IMR-90 (cell line): ENCODE data around the gene ADAT1. TPM values are rescaled to one million over a fixed set of nuclear protein-coding genes. Genes with fewer than 3 reads are reported as not detected.

Experiments
- ATAC-seq: fragments of 200-7000 bp; cut with Tn5 transposase; 2 replicates; pipeline ENCODE4 v1.9.1; 2020; ENCODE audit warnings: low read depth, mild to moderate bottlenecking, moderate library complexity
- BruUV-seq: library from RNA; stranded (reverse); fragments of 400-500 nt; replicated peaks from 2 replicates; lab custom pipeline; 2021; lab: Mats Ljungman, UMichigan
- CTCF ChIA-PET: fragments of 300-600 bp; formaldehyde crosslinking; extraction: SDS; loops from one replicate; lab custom pipeline; 2021; ENCODE audit warnings: antibody characterized with exemption; lab: Yijun Ruan, JAX
- POLR2A ChIA-PET: fragments of 300-600 bp; sonication (Branson Sonifier 250); formaldehyde crosslinking; loops from one replicate; lab custom pipeline; 2022; ENCODE audit warnings: antibody characterized with exemption; ENCODE audit not compliant: unreplicated experiment; lab: Charles Lee
- DNase-seq: peaks from one replicate; pipeline ENCODE4 v3.0.0; 2013
- H2AFZ ChIP-seq: replicated peaks from 2 replicates; pipeline ENCODE3; 2013; ENCODE audit warnings: low read length, mild to moderate bottlenecking; ENCODE audit not compliant: poor library complexity
- H2AK5ac ChIP-seq: 2 replicates; pipeline ENCODE4 v1.6.1; 2013; ENCODE audit warnings: low read depth, low read length, inconsistent platforms
- H2AK9ac ChIP-seq: replicated peaks from 2 replicates; pipeline ENCODE3; 2013; ENCODE audit warnings: mild to moderate bottlenecking, low read depth, low read length, moderate library complexity; ENCODE audit not compliant: poor library complexity
- H2BK120ac ChIP-seq: 2 replicates; pipeline ENCODE4 v1.6.1; 2013; ENCODE audit warnings: low read depth, low read length, inconsistent platforms
- H2BK15ac ChIP-seq: 3 replicates; pipeline ENCODE4 v1.6.1; 2013; ENCODE audit warnings: low read depth, low read length, inconsistent platforms
- H2BK20ac ChIP-seq: 2 replicates; pipeline ENCODE4 v1.6.1; 2013; ENCODE audit warnings: low read depth, mild to moderate bottlenecking, inconsistent platforms, low read length, moderate library complexity
- H2BK5ac ChIP-seq: 2 replicates; pipeline ENCODE4 v1.6.1; 2013; ENCODE audit warnings: mild to moderate bottlenecking, low read depth, low read length, inconsistent platforms; ENCODE audit not compliant: poor library complexity, severe bottlenecking
- H3K14ac ChIP-seq: replicated peaks from 2 replicates; pipeline ENCODE4 v1.6.1; 2013; ENCODE audit warnings: low read depth, low read length, inconsistent platforms
- H3K18ac ChIP-seq: 2 replicates; pipeline ENCODE4 v1.6.1; 2013; ENCODE audit warnings: low read depth, low read length, control low read depth
- H3K23ac ChIP-seq: 2 replicates; pipeline ENCODE4 v1.6.1; 2013; ENCODE audit warnings: low read depth, low read length, inconsistent platforms
- H3K27ac ChIP-seq: 2 replicates; pipeline ENCODE4 v1.5.1; 2013; ENCODE audit warnings: mild to moderate bottlenecking, control low read depth, low read length; ENCODE audit not compliant: insufficient read depth
- H3K27me3 ChIP-seq: 2 replicates; pipeline ENCODE4 v1.6.1; 2013; ENCODE audit warnings: low read length; ENCODE audit not compliant: control insufficient read depth, insufficient read depth
- H3K36me3 ChIP-seq: 2 replicates; pipeline ENCODE4 v1.6.1; 2013; ENCODE audit warnings: low read length, mixed read lengths; ENCODE audit not compliant: control insufficient read depth, insufficient read depth
- H3K4ac ChIP-seq: 2 replicates; pipeline ENCODE4 v1.6.1; 2013; ENCODE audit warnings: low read depth, low read length, inconsistent platforms
- H3K4me1 ChIP-seq: 2 replicates; pipeline ENCODE4 v1.6.1; 2013; ENCODE audit warnings: low read length, mixed read lengths; ENCODE audit not compliant: control insufficient read depth, insufficient read depth
- H3K4me2 ChIP-seq: 2 replicates; pipeline ENCODE4 v1.6.1; 2013; ENCODE audit warnings: low read depth, mild to moderate bottlenecking, control low read depth, low read length, moderate library complexity
- H3K4me3 ChIP-seq: 2 replicates; pipeline ENCODE4 v1.5.1; 2013; ENCODE audit warnings: low read depth, mild to moderate bottlenecking, control low read depth, low read length, moderate library complexity; ENCODE audit not compliant: insufficient read depth
- H3K56ac ChIP-seq: 2 replicates; pipeline ENCODE4 v1.6.1; 2013; ENCODE audit warnings: low read length, inconsistent platforms; ENCODE audit not compliant: insufficient read depth; ENCODE audit errors: extremely low read depth
- H3K79me1 ChIP-seq, 2 experiments: 2 replicates each; pipeline ENCODE4 v1.6.1; 2013; ENCODE audit warnings: low read length in 2 of 2, inconsistent platforms in 1 of 2, low read depth in 1 of 2
- H3K9ac ChIP-seq: 2 replicates; pipeline ENCODE4 v1.6.1; 2013; ENCODE audit warnings: low read depth, low read length, control low read depth
- H3K9me1 ChIP-seq: 2 replicates; pipeline ENCODE4 v1.6.1; 2013; ENCODE audit warnings: low read length, inconsistent platforms; ENCODE audit not compliant: insufficient read depth
- H3K9me3 ChIP-seq: 2 replicates; pipeline ENCODE4 v1.6.1; 2013; ENCODE audit warnings: low read length; ENCODE audit not compliant: control insufficient read depth, insufficient read depth
- H4K20me1 ChIP-seq: 2 replicates; pipeline ENCODE4 v1.6.1; 2013; ENCODE audit warnings: low read length, inconsistent platforms; ENCODE audit not compliant: insufficient read depth
- H4K5ac ChIP-seq: 2 replicates; pipeline ENCODE4 v1.6.1; 2013; ENCODE audit warnings: mild to moderate bottlenecking, low read depth, low read length, control low read depth
- H4K8ac ChIP-seq, 2 experiments: 2 replicates each; pipeline ENCODE4 v1.6.1; 2013; ENCODE audit warnings: low read depth in 2 of 2, low read length in 2 of 2, control low read depth in 1 of 2, inconsistent platforms in 1 of 2
- H4K91ac ChIP-seq: 2 replicates; pipeline ENCODE4 v1.6.1; 2013; ENCODE audit warnings: low read depth, low read length, inconsistent platforms; ENCODE audit not compliant: insufficient read depth
- BHLHE40 ChIP-seq: fragments of 150-350 bp; IDR thresholded peaks from 2 replicates; pipeline ENCODE4 v1.6.1; 2016; ENCODE audit warnings: mild to moderate bottlenecking, low read depth, low read length
- CEBPB ChIP-seq: IDR thresholded peaks from 2 replicates; pipeline ENCODE4 v1.6.1; 2012; ENCODE audit warnings: low read depth, low read length, improper control_type of control experiment
- CHD1 ChIP-seq: IDR thresholded peaks from 2 replicates; pipeline ENCODE4 v1.6.1; 2012; ENCODE audit warnings: low read depth, low read length, improper control_type of control experiment
- ELK1 ChIP-seq: fragments of 150-350 bp; IDR thresholded peaks from 2 replicates; pipeline ENCODE4 v1.6.1; 2016; ENCODE audit warnings: low read depth, mild to moderate bottlenecking, low read length, moderate library complexity, borderline replicate concordance
- FOS ChIP-seq: fragments of 150-350 bp; IDR thresholded peaks from 2 replicates; pipeline ENCODE4 v1.6.1; 2016; ENCODE audit warnings: low read depth, low read length
- MAFK ChIP-seq: IDR thresholded peaks from 2 replicates; pipeline ENCODE4 v1.6.1; 2012; ENCODE audit warnings: low read depth, low read length, improper control_type of control experiment
- POLR2A ChIP-seq: IDR thresholded peaks from 2 replicates; pipeline ENCODE4 v1.6.1; 2012; ENCODE audit warnings: mild to moderate bottlenecking, low read depth, low read length
- RCOR1 ChIP-seq: IDR thresholded peaks from 2 replicates; pipeline ENCODE4 v1.6.1; 2012; ENCODE audit warnings: mild to moderate bottlenecking, low read length, improper control_type of control experiment; ENCODE audit not compliant: insufficient replicate concordance
- RFX5 ChIP-seq: IDR thresholded peaks from 2 replicates; pipeline ENCODE4 v1.8.0; 2012; ENCODE audit warnings: low read depth, mild to moderate bottlenecking, low read length, moderate library complexity
- USF2 ChIP-seq: fragments of 150-350 bp; IDR thresholded peaks from 2 replicates; pipeline ENCODE4 v1.6.1; 2017; ENCODE audit warnings: mild to moderate bottlenecking, antibody characterized with exemption, low read length, low read depth
- WGBS, 2 experiments: methylation state at CpG; one replicate each; pipeline versions ENCODE4 v1.1.5 to v1.1.7; 2013; ENCODE audit warnings: missing lambda C conversion rate in 2 of 2; ENCODE audit not compliant: insufficient read length in 1 of 2; ENCODE audit errors: extremely low coverage in 2 of 2; 5-methylcytosine and 5-hydroxymethylcytosine counted together
- dilution Hi-C: fragments of 300-500 bp; cut with HindIII; formaldehyde crosslinking; loops from one replicate; pipeline ENCODE4 v1.14.3; 2018; ENCODE audit warnings: low sequenced_read_pairs; ENCODE audit not compliant: unreplicated experiment
- in situ Hi-C: fragments of 300-500 bp; cut with MboI; formaldehyde crosslinking; loops from 3 replicates; pipeline ENCODE4 v1.14.3; 2019; ENCODE audit warnings: low sequenced_read_pairs, inconsistent platforms, mixed read lengths
- intact Hi-C: fragments of 100-400 bp; cut with micrococcal nuclease; formaldehyde crosslinking; loops from 2 replicates; pipeline ENCODE4 v1.10.0; 2022
- polyA plus RNA-seq, 3 experiments: library from polyadenylated mRNA; depleted of rRNA; stranded (reverse); fragments of >200 nt; gene quantifications; 2 replicates each; pipeline ENCODE4 v1.2.3, GENCODE V29; 2012; ENCODE audit warnings: low replicate concordance in 1 of 3
- total RNA-seq: library from RNA; depleted of rRNA; stranded (reverse); fragments of >200 nt; gene quantifications from 2 replicates; pipeline ENCODE4 v1.2.3, GENCODE V29; 2012

The ADAT1 gene
- total and polyA plus RNA-seq, 2 of the 4 experiments (the other 2 are of a cell fraction): 22.7 to 52.9 TPM

GRCh38 chr16:75552951-75553350 lies 70.1 kb downstream of the ADAT1 start:
- H3K9me1 ChIP-seq: peaks cover 8% of the 10 kb centered on the region
- H3K23ac ChIP-seq: no peak overlapping the region
- intact Hi-C loops (no loop called here), in situ Hi-C loops (no loop called here), dilution Hi-C loops (no loop called here)
- H3K36me3 ChIP-seq: no peaks in the 10 kb centered on the region
- H2BK20ac ChIP-seq: no peak overlapping the region
- H3K9me3 ChIP-seq: no peaks in the 10 kb centered on the region
- no peak overlapping the region for H3K27ac ChIP-seq
- no peak overlapping the region for H2AFZ ChIP-seq
- no TSS peak for BruUV-seq
- no peak overlapping the region for H3K4me2 ChIP-seq
- no peak overlapping the region for H3K4ac ChIP-seq
- no peak overlapping the region for H2BK15ac ChIP-seq
- H3K79me1 ChIP-seq: 0 out of 4 replicates have a peak, but pooled peaks cover 0 to 2% of the 10 kb centered on the region in 2 experiments
- POLR2A ChIA-PET: no interaction called here
- H2AK9ac ChIP-seq: no peak overlapping the region
- 0 out of 2 replicates have a peak, but pooled peaks cover 2% of the 10 kb centered on the region for H3K4me1 ChIP-seq
- no peaks in the 10 kb centered on the region for H3K27me3 ChIP-seq
- WGBS, 2 experiments: no CpG with 5 or more reads among the region's 2 CpGs
- no peak overlapping the region for H2BK120ac ChIP-seq
- TF ChIP-seq CEBPB (no peak), MAFK (no peak), RCOR1 (no peak), USF2 (no peak), RFX5 (no peak), BHLHE40 (no peak), CHD1 (no peak), FOS (no peak), ELK1 (no peak), POLR2A (no peak)
- no peak overlapping the region for H4K8ac ChIP-seq
- no peak overlapping the region for H2AK5ac ChIP-seq
- no peak overlapping the region for H3K9ac ChIP-seq
- H3K18ac ChIP-seq: no peak overlapping the region
- H2BK5ac ChIP-seq: no peak overlapping the region
- ATAC-seq (no peak), DNase-seq (no peak)
- no peak overlapping the region for H3K4me3 ChIP-seq
- H3K56ac ChIP-seq: no peak overlapping the region
- CTCF ChIA-PET: no interaction called here
- no peak overlapping the region for H3K14ac ChIP-seq
- no peak overlapping the region for H4K5ac ChIP-seq
- no peak overlapping the region for H4K91ac ChIP-seq
- H4K20me1 ChIP-seq: no peaks in the 10 kb centered on the region
